Kidney glomerular epithelial cell (primary cell): ENCODE data around the gene PTRH2.

ENCODE experiments used
- DNase-seq: peaks from one replicate; lab custom pipeline; 2025; lab: John Stamatoyannopoulos, UW

PTRH2 gene

DNA sequence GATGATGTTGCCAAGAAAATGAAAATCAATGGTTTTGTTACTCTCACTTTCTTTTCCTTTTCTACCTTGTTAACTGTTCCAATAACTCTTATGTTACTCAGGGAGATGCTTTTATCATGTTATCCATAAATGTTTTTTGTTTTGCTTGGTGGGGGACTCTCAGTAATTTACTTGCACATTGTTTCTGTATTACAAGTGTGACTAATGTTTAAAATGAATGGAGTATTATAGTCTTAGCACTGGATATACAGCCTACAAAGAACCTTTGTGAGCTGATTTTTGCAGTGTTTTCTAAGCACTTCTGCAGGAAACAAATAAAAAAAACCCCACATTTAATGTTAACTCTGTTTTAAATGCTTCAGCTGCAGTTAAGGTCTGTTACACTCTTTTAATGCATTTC is 12.3 kb upstream of the PTRH2 start:
- DNase-seq, result no peak

GRCh38 chr17:59716427-59716826 is 9.2 kb upstream of the PTRH2 start:
- DNase-seq, result no peak

DNA sequence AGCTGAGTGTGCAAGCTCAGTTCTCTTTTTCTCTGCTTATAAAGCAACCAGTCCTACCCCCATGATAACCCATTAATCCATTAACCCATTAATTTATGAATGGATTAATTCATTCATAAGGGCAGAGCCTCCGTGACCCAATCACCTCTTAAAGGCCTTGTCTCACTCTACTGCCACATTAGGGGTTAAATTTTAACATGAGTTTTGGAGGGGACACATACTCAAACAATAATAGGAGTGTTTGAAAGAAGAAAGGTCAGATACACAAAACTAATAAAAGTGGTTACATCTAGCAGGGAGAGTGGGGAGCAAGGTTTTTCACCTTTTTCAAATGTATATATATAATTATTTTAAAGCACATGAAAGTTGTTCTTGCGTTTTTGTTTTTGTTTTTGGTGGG is 7.0 kb upstream of the PTRH2 start:
- no peak for DNase-seq

GRCh38 chr17:59712862-59713261 is 5.6 kb upstream of the PTRH2 start:
- DNase-seq, result no peak

DNA sequence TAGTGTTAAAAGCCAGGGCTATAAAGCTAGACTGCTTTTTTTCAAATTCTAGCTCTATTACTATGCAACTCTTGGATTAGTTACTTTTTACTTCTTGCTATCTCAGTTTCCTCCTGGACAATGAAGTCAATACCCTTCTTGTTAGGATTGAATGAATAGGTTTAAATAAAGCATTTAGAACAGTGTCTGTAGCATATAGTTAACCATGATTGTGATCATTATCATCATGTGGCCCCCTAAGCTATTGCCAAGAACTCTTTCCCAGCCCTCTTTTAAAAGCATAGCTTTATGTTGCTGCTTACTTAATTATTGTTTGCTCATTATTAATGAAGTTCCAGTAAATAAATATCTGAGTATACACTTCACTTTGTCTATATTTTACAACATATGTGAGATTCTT is 4.7 kb upstream of the PTRH2 start:
- DNase-seq, result no peak

GRCh38 chr17:59707971-59708430 is 771 bp upstream of the PTRH2 start:
- no peak for DNase-seq

GRCh38 chr17:59702304-59702703 is 4.9 kb downstream of the PTRH2 start:
- DNase-seq, result no peak

GRCh38 chr17:59699786-59700185 is 7.4 kb downstream of the PTRH2 start:
- DNase-seq, result no peak

- DNase-seq, result no peak
Measured at GRCh38 chr17:59699218-59699617, 8.0 kb downstream of the PTRH2 start.

DNA sequence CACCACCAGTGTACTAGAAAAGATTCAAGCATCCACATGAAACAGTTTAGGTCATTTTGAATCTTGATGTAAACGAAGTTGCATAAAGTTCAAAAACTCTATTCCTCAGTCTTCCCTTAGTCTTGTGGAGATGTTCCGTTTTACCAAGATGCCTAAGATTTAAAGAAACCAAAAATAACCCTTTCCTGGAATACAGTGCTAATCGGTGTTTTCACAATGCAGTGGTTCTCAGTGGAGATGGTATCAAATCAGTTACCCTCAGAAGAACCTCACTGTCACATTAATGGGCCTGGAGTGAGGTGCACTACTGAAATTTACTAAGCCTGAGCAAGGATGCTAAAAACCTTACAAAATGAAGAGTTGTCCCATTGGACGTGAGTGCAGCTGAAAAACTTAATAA is 9.1 kb downstream of the PTRH2 start:
- DNase-seq, result no peak

DNA sequence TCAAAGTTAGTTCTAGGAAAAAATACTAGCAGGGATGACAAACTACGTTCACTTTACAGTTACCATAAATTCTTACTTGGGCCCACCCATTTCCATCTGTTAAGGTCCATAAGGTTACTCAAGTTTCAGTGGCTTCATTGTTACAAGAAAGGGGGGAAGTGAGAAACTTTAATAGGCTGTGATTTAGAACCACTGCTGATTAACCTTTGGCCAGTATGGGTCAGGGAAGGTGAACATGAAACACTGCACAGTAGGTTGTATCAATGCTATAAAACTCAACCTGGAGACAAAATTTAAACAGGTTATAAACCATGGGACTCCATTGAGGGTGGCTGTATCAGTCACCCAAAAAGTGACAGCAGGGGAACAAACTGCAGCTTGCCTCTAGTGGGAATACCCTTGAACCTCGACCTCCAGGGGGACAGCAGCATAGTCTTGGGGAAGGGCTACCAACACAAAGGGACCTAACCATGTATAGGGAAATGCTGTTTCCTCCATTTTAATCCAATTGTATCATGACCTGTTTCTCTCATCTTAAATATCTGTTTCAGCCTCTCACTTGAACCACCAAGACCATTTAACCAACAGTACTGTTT is 10.4 kb downstream of the PTRH2 start:
- no peak for DNase-seq

GRCh38 chr17:59695945-59696681 is 11.1 kb downstream of the PTRH2 start:
- no peak for DNase-seq

GRCh38 chr17:59694344-59694743 is 12.9 kb downstream of the PTRH2 start:
- DNase-seq, result no peak

DNA sequence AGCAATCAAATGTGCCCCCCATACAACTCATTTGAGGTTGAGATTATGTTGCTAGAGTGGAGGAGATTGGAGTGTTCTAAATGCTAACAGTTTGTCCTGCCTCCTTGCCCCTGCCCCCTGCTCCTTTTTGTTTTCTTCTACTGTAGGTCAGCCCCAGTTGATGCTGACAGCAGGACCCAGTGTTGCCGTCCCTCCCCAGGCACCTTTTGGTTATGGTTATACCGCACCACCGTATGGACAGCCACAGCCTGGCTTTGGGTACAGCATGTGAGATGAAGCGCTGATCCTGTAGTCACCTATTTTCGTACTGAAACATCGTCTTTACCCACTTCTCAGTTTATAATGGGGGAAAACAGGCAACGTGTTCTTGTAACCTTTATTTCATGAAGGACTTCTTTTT is 13.6 kb downstream of the PTRH2 start:
- DNase-seq, result no peak

- DNase-seq, result no peak
Measured at GRCh38 chr17:59688496-59688895, 18.7 kb downstream of the PTRH2 start.

- DNase-seq, result no peak
Measured at GRCh38 chr17:59688008-59688407, 19.2 kb downstream of the PTRH2 start.

- DNase-seq, result no peak
Measured at GRCh38 chr17:59684967-59685366, 22.3 kb downstream of the PTRH2 start.

- no peak for DNase-seq
Measured at GRCh38 chr17:59683283-59683682, 23.9 kb downstream of the PTRH2 start.

DNA sequence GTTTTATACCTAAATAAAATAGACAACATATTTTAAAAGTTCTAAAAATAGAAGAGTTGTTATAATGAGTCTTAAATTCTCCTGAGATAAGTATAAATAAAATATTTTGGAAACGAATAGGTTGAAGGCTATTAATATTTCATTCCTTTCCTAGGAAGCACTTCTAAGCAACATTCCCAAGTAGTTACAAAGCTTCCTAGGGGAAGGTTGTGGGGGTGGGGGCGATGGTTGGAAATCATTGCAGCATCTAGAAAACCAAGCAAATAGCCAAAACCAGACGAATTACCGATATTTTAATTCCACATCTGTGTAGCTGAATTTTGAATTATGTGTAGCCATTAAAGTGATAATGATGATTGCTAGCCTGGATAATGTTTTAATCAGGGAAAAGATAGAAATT is 26.9 kb downstream of the PTRH2 start:
- no peak for DNase-seq

- no peak for DNase-seq
Measured at GRCh38 chr17:59678918-59679317, 28.3 kb downstream of the PTRH2 start.

GRCh38 chr17:59676716-59677115 is 30.5 kb downstream of the PTRH2 start:
- DNase-seq, result no peak

DNA sequence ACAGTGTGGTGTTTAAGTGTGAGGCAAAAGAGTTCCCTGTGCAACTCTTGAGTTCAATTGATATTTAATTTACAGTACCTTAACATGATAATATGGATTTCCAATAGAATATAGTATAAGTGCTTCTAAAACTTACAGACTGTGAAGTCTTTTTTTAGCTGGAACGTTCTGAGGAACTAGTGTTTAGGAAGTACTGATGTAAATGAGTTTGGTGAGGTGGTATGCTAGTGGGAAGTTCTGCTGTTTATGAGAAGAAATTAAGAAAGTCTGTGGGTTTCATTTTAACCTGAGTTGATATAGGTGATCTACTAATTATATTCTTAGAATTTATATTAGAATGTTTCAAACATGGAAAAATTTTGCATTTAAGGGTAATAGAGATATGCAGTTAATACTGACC is 32.0 kb downstream of the PTRH2 start:
- DNase-seq, result no peak

DNA sequence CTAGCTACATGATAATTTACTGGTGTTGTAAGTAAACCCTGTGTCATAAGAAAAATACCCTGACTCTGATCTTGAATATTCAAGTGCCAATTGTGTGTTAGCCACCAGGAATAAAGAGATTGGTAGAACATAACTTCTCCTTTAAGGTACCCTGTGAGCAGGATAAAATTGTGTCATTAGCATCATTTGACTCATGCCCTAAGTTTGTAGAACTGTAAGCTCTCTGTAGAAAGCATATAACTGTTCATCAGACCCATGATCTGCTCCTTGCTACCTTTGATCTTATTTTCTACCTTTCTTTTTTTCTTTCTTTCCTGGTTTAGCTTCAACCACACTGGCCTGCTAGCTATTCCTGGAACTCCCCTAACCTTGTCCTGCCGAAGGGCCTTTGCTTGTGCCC is 35.8 kb downstream of the PTRH2 start:
- DNase-seq, result no peak

DNA sequence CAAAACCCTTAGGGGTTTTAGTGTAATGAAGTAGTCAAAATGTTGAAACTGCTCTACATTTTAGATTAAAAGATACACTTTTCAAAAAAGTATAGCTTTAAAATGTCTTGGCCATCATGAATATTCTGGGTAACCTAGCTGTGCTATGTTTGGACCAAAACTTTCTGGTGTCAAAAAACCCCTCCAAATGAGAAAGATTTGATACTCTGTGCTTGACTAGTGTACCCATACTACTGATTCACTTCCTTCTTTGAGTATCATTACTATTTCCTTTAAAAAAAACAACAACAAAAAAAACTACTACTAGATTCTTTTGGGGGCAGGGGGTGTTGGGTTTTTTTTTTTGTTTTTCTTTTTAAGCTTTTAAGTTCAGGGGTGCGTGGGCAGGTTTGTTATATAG is 37.3 kb downstream of the PTRH2 start:
- DNase-seq, result no peak
